Ishikawa (cell line): ENCODE results near the gene BIRC2.

Experiments used
- EGR1 ChIP-seq: IDR thresholded peaks from 2 replicates; pipeline ENCODE4 v1.6.1; 2012
- EP300 ChIP-seq: IDR thresholded peaks from 2 replicates; pipeline ENCODE4 v1.6.1; 2012; ENCODE audit warnings: borderline replicate concordance
- RAD21 ChIP-seq: IDR thresholded peaks from 2 replicates; pipeline ENCODE4 v1.6.1; 2012; ENCODE audit warnings: low read depth
- REST ChIP-seq: IDR thresholded peaks from 2 replicates; pipeline ENCODE4 v1.6.1; 2012; ENCODE audit warnings: low read depth, mild to moderate bottlenecking
- TAF1 ChIP-seq: IDR thresholded peaks from 2 replicates; pipeline ENCODE4 v1.6.1; 2012; ENCODE audit warnings: low read depth, mild to moderate bottlenecking
- YY1 ChIP-seq: IDR thresholded peaks from 2 replicates; pipeline ENCODE4 v1.6.1; 2012; ENCODE audit warnings: low read depth
- ZBTB7A ChIP-seq: IDR thresholded peaks from 2 replicates; pipeline ENCODE4 v1.6.1; 2012; ENCODE audit warnings: low read depth
- TF ChIP-seq, protein P1 (sequence below): IDR thresholded peaks from 2 replicates; pipeline ENCODE4 v1.6.1; 2012
- TF ChIP-seq, protein P2 (sequence below): IDR thresholded peaks from 2 replicates; pipeline ENCODE4 v1.6.1; 2012

- TF ChIP-seq TAF1 = no peak
- TF ChIP-seq, protein P1, sequence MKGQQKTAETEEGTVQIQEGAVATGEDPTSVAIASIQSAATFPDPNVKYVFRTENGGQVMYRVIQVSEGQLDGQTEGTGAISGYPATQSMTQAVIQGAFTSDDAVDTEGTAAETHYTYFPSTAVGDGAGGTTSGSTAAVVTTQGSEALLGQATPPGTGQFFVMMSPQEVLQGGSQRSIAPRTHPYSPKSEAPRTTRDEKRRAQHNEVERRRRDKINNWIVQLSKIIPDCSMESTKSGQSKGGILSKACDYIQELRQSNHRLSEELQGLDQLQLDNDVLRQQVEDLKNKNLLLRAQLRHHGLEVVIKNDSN = no peak
- TF ChIP-seq RAD21 = no peak
- no peak for TF ChIP-seq EGR1
- TF ChIP-seq, protein P2, sequence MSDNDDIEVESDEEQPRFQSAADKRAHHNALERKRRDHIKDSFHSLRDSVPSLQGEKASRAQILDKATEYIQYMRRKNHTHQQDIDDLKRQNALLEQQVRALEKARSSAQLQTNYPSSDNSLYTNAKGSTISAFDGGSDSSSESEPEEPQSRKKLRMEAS = no peak
- no peak for TF ChIP-seq ZBTB7A
- no peak for TF ChIP-seq EP300
- TF ChIP-seq YY1 = no peak
- no peak for TF ChIP-seq REST
Observed at GRCh38 chr11:102359372-102359771, 12.4 kb downstream of the BIRC2 start.
